GM19043 (cell line): Measurements from ENCODE around the gene CASP1.
"Not testable (repeated sequence)": the region's sequence is repeated elsewhere in the genome, so short reads cannot be mapped to it uniquely, and the experiment has no call there.

Experiments used
- ATAC-seq: cut with Tn5 transposase; IDR thresholded peaks from one replicate; pipeline ENCODE4 v1.9.1; 2021; ENCODE audit warnings: low read depth; ENCODE audit not compliant: unreplicated experiment

Gene CASP1

GRCh38 chr11:105034813-105035620, at the start of gene CASP1:
Gene CASP1 (minus strand): TSS chr11:105035144. CDS start chr11:105035113, 31 bp downstream.
- ATAC-seq: peak; percentile 95

- no peak for ATAC-seq
These were observed 46.6 kb upstream of the CASP1 start for GRCh38 chr11:105081412-105082150.

- ATAC-seq: not testable (repeated sequence)
These were observed 45.4 kb upstream of the CASP1 start for GRCh38 chr11:105080171-105080906.

- no peak for ATAC-seq
These were observed 43.3 kb upstream of the CASP1 start for GRCh38 chr11:105078283-105078682.

- ATAC-seq: not testable (repeated sequence)
These were observed 42.3 kb upstream of the CASP1 start for GRCh38 chr11:105077141-105077790.

- ATAC-seq: no peak
These were observed 39.2 kb upstream of the CASP1 start for GRCh38 chr11:105074166-105074530.

GRCh38 chr11:105073456-105074165, 38.7 kb upstream of the CASP1 start:
- no peak for ATAC-seq

- ATAC-seq: not testable (repeated sequence)
These were observed 37.1 kb upstream of the CASP1 start for GRCh38 chr11:105072080-105072479.

- ATAC-seq: no peak
These were observed 36.3 kb upstream of the CASP1 start for GRCh38 chr11:105071089-105071732.

GRCh38 chr11:105070306-105070705, 35.4 kb upstream of the CASP1 start:
- ATAC-seq: no peak

- ATAC-seq: not testable (repeated sequence)
These were observed 34.8 kb upstream of the CASP1 start for GRCh38 chr11:105069749-105070148.

GRCh38 chr11:105063245-105063941, 28.4 kb upstream of the CASP1 start:
- ATAC-seq: not testable (repeated sequence)

- ATAC-seq: no peak
These were observed 22.5 kb upstream of the CASP1 start for GRCh38 chr11:105057432-105057831.

GRCh38 chr11:105056446-105056845, 21.5 kb upstream of the CASP1 start:
- no peak for ATAC-seq

- ATAC-seq: no peak
These were observed 20.0 kb upstream of the CASP1 start for GRCh38 chr11:105054723-105055493.

GRCh38 chr11:105052487-105052886, 17.5 kb upstream of the CASP1 start:
- ATAC-seq: no peak

GRCh38 chr11:105051559-105051958, 16.6 kb upstream of the CASP1 start:
- no peak for ATAC-seq

GRCh38 chr11:105049481-105049880, 14.5 kb upstream of the CASP1 start:
- ATAC-seq: no peak
